Effector memory CD8-positive, alpha-beta T cell (primary cell): ENCODE data around the gene ARHGEF4.
A peak's percentile ranks its signal among the peaks of the same experiment; 100 is the strongest.

Experiments
- ATAC-seq: fragments of 150-1000 bp; cut with Tn5 transposase; replicated peaks from 2 replicates; pipeline ENCODE4 v1.10.0; 2021; ENCODE audit warnings: mild to moderate bottlenecking, moderate library complexity
- DNase-seq, 3 experiments: peaks; one replicate each; pipeline ENCODE4 v3.0.0; 2021
- H3K27ac Mint-ChIP-seq, 2 donors: one replicate each; pipeline ENCODE4 v1.8.0; 2022; ENCODE audit warnings: mild to moderate bottlenecking in 2 of 2, mixed read lengths in 2 of 2, moderate library complexity in 2 of 2
- H3K27me3 Mint-ChIP-seq, 2 donors: one replicate each; pipeline ENCODE4 v1.8.0; 2022; ENCODE audit warnings: mixed read lengths in 2 of 2
- H3K36me3 Mint-ChIP-seq: one replicate; pipeline ENCODE4 v1.8.0; 2022; ENCODE audit warnings: mild to moderate bottlenecking, moderate library complexity, mixed read lengths; ENCODE audit not compliant: insufficient read depth
- H3K4me1 Mint-ChIP-seq, 2 donors: one replicate each; pipeline ENCODE4 v1.8.0; 2022; ENCODE audit warnings: low read depth in 2 of 2, mixed read lengths in 2 of 2
- H3K4me3 Mint-ChIP-seq, 2 donors: one replicate each; pipeline ENCODE4 v1.8.0; 2022; ENCODE audit warnings: mild to moderate bottlenecking in 2 of 2, mixed read lengths in 2 of 2, moderate library complexity in 2 of 2
- H3K9me3 Mint-ChIP-seq, 2 donors: one replicate each; pipeline ENCODE4 v1.8.0; 2022; ENCODE audit warnings: mixed read lengths in 2 of 2
- total RNA-seq, 9 experiments: gene quantifications; one replicate each; lab custom pipeline; 2026; lab: John Stamatoyannopoulos, UW

The ARHGEF4 gene
- total RNA-seq: 0.49 to 3.2 (median 2.0) reads per million in 9 experiments

- Mint-ChIP-seq H3K36me3 (no peaks in the 10 kb centered on the region), H3K27me3 (peaks cover 41 to 84% of the 10 kb centered on the region in 2 donors), H3K9me3 (no peaks in the 10 kb centered on the region), H3K27ac (no peak within 1 kb of the TSS), H3K4me3 (peak within 1 kb of the TSS; percentile 49 to 51), H3K4me1 (no peaks in the 10 kb centered on the region)
- ATAC-seq (peak; percentile 66), DNase-seq (no peak)
These were observed at the start of gene ARHGEF4 for GRCh38 chr2:130836501-130837174. TSS of gene ARHGEF4 (plus strand) at chr2:130836914. CDS start at chr2:130836954, 40 bp downstream.

DNA sequence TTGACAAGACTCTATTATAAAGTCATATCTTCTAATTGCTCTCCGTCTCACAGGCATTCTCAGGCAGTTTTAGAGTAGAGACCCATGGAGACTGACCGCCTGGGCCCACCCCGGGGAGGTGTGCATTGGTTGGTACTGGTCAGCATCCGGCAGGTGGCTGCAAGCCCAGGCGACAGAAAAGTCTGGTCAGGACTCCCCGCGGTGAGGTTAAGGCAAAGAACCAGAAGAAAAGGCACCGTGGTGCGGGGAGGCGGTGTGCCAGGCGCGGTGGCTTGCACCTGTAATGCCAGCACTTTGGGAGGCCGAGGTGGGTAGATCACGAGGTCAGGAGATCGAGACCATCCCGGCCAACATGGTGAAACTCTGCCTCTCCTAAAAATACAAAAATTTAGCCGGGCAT is 48.9 kb upstream of the ARHGEF4 start:
- H3K36me3 Mint-ChIP-seq: no peaks in the 10 kb centered on the region
- DNase-seq (no peak), ATAC-seq (no peak)

DNA sequence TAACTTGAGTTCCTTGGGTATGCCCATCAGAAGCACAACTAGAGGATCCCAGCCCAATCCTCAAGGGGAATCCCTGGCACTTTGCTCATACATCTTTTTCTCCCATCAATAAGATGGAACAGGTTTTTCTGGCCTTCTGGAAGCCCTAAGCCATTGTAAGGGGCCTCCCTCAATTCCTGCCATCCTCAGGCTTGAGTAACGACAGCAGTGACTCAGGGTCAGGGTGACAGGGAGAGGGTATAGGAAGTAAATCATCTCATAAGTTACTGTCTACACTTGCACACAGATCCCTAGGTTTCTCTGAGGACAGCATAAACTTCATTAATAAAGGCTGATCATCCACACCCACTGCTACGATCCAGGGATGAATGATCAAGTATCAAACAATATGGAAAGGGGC is 46.4 kb upstream of the ARHGEF4 start:
- DNase-seq (no peak), ATAC-seq (no peak)
- H3K9me3 Mint-ChIP-seq: no peaks in the 10 kb centered on the region
- peaks cover 5 to 31% of the 10 kb centered on the region in 2 donors for H3K27me3 Mint-ChIP-seq
- H3K4me1 Mint-ChIP-seq: peaks cover 0 to under 1% of the 10 kb centered on the region in 2 donors
- no peaks in the 10 kb centered on the region for H3K36me3 Mint-ChIP-seq
- H3K4me3 Mint-ChIP-seq: no peak overlapping the region
- H3K27ac Mint-ChIP-seq: no peak overlapping the region

More for the DNA sequence above, 48.9 kb upstream of the ARHGEF4 start:
- Mint-ChIP-seq H3K4me3 (no peak overlapping the region), H3K27me3 (peaks cover 13 to 39% of the 10 kb centered on the region in 2 donors), H3K27ac (no peak overlapping the region), H3K4me1 (no peaks in the 10 kb centered on the region), H3K9me3 (no peaks in the 10 kb centered on the region)

GRCh38 chr2:130790804-130791616 is 45.7 kb upstream of the ARHGEF4 start:
- no peak for ATAC-seq
- peaks cover 5 to 26% of the 10 kb centered on the region in 2 donors for H3K27me3 Mint-ChIP-seq
- H3K9me3 Mint-ChIP-seq: no peaks in the 10 kb centered on the region
- no peak overlapping the region for H3K27ac Mint-ChIP-seq
- H3K4me1 Mint-ChIP-seq: peaks cover 0 to 3% of the 10 kb centered on the region in 2 donors
- no peak for DNase-seq
- H3K4me3 Mint-ChIP-seq: no peak overlapping the region
- H3K36me3 Mint-ChIP-seq: no peaks in the 10 kb centered on the region

GRCh38 chr2:130791617-130791939 is 45.1 kb upstream of the ARHGEF4 start:
- no peaks in the 10 kb centered on the region for H3K9me3 Mint-ChIP-seq
- no peak overlapping the region for H3K4me3 Mint-ChIP-seq
- H3K27me3 Mint-ChIP-seq: peaks cover 5 to 21% of the 10 kb centered on the region in 2 donors
- no peak for DNase-seq
- peaks cover 2 to 3% of the 10 kb centered on the region in 2 donors for H3K4me1 Mint-ChIP-seq
- H3K36me3 Mint-ChIP-seq: no peaks in the 10 kb centered on the region
- no peak for ATAC-seq
- no peak overlapping the region for H3K27ac Mint-ChIP-seq

DNA sequence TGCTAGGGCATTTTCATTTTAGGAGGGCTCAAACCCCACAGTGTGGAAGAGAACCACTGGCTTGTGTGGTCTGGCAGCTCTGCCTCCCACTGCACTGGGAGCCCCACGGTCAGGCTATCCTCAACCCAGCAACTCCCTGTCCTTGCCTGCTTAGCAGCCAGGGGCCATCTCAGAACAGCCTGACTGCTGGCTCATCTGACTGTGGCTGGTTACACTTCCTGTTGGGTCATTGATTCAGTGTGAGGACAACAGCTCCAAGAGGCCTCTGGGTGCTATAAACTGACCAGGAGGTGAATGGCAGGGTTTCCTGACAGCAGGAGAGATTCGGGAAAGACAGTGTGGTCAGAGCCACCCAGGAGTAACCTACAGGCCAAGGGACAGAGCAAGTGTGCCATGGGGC is 41.3 kb upstream of the ARHGEF4 start:
- no peak for DNase-seq
- H3K9me3 Mint-ChIP-seq: no peaks in the 10 kb centered on the region
- peaks cover 3 to 5% of the 10 kb centered on the region in 2 donors for H3K4me1 Mint-ChIP-seq
- ATAC-seq: no peak
- peak overlapping the region in 1 of 2 donors; percentile 51 for H3K4me3 Mint-ChIP-seq
- H3K27ac Mint-ChIP-seq: peak overlapping the region; percentile 10 to 56
- no peaks in the 10 kb centered on the region for H3K27me3 Mint-ChIP-seq
- no peaks in the 10 kb centered on the region for H3K36me3 Mint-ChIP-seq

DNA sequence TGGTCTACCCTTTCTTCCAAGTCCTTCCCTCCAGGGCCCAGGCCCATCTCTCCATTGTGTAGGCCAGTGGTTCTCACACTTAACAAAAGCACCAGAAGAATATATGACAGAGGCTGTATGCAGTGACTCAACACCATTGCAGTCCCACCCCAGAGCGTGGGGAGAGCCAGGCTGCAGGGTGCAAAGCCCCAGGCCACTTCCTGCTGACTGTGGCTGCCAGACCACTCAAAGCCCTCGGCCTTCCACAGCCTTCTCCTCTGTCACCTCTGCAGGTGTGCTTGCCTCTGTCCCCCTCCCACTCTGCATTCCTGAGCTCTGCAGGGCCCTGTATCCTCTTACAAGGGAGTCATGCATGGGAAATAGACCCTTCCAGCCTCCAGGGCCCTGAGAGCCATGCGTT is 40.4 kb upstream of the ARHGEF4 start:
- Mint-ChIP-seq H3K4me3 (no peak overlapping the region), H3K4me1 (peaks cover 3 to 5% of the 10 kb centered on the region in 2 donors)

GRCh38 chr2:130797493-130798435 is 39.0 kb upstream of the ARHGEF4 start:
- Mint-ChIP-seq H3K4me3 (peak overlapping the region; percentile 66 to 67), H3K4me1 (peaks cover 3 to 5% of the 10 kb centered on the region in 2 donors), H3K27me3 (no peaks in the 10 kb centered on the region), H3K36me3 (no peaks in the 10 kb centered on the region), H3K27ac (peak overlapping the region; percentile 41 to 51), H3K9me3 (no peaks in the 10 kb centered on the region)
- DNase-seq (peak; percentile 86 to 89 (median 87)), ATAC-seq (peak; percentile 87)

More for the DNA sequence above, 40.4 kb upstream of the ARHGEF4 start:
- Mint-ChIP-seq H3K27me3 (no peaks in the 10 kb centered on the region), H3K9me3 (no peaks in the 10 kb centered on the region), H3K36me3 (no peaks in the 10 kb centered on the region), H3K27ac (no peak overlapping the region)
- peak in 1 of 3 experiments; percentile 6 for DNase-seq
- ATAC-seq: no peak

- H3K27me3 Mint-ChIP-seq: no peaks in the 10 kb centered on the region
- peak overlapping the region; percentile 35 to 51 for H3K27ac Mint-ChIP-seq
- peaks cover 3 to 5% of the 10 kb centered on the region in 2 donors for H3K4me1 Mint-ChIP-seq
- H3K9me3 Mint-ChIP-seq: no peaks in the 10 kb centered on the region
- ATAC-seq (no peak), DNase-seq (no peak)
- H3K36me3 Mint-ChIP-seq: no peaks in the 10 kb centered on the region
- peak overlapping the region; percentile 66 to 67 for H3K4me3 Mint-ChIP-seq
These were observed 38.1 kb upstream of the ARHGEF4 start for GRCh38 chr2:130798472-130799218.

GRCh38 chr2:130799295-130799694 is 37.4 kb upstream of the ARHGEF4 start:
- H3K27me3 Mint-ChIP-seq: no peaks in the 10 kb centered on the region
- no peaks in the 10 kb centered on the region for H3K9me3 Mint-ChIP-seq
- H3K4me3 Mint-ChIP-seq: peak overlapping the region; percentile 66 to 67
- no peak for ATAC-seq
- peaks cover 3 to 5% of the 10 kb centered on the region in 2 donors for H3K4me1 Mint-ChIP-seq
- DNase-seq: no peak
- peak overlapping the region in 1 of 2 donors; percentile 10 for H3K27ac Mint-ChIP-seq
- no peaks in the 10 kb centered on the region for H3K36me3 Mint-ChIP-seq

GRCh38 chr2:130805613-130806012 is 31.1 kb upstream of the ARHGEF4 start:
- DNase-seq: no peak
- Mint-ChIP-seq H3K36me3 (no peaks in the 10 kb centered on the region), H3K27me3 (peaks cover 15% of the 10 kb centered on the region in 2 donors), H3K9me3 (no peaks in the 10 kb centered on the region), H3K4me1 (peaks cover 2 to 9% of the 10 kb centered on the region in 2 donors), H3K4me3 (no peak overlapping the region), H3K27ac (peak overlapping the region in 1 of 2 donors; percentile 48)
- no peak for ATAC-seq

- H3K4me1 Mint-ChIP-seq: peaks cover 2 to 10% of the 10 kb centered on the region in 2 donors
- H3K4me3 Mint-ChIP-seq: no peak overlapping the region
- H3K36me3 Mint-ChIP-seq: no peaks in the 10 kb centered on the region
- ATAC-seq (peak; percentile 42), DNase-seq (no peak)
- peaks cover 15 to 17% of the 10 kb centered on the region in 2 donors for H3K27me3 Mint-ChIP-seq
- no peaks in the 10 kb centered on the region for H3K9me3 Mint-ChIP-seq
- H3K27ac Mint-ChIP-seq: no peak overlapping the region
These were observed 30.3 kb upstream of the ARHGEF4 start for GRCh38 chr2:130806370-130806769.
